Lung (tissue), 12 donors: ENCODE results near the gene KANK4. TPM values are rescaled to one million over a fixed set of nuclear protein-coding genes. Genes with fewer than 3 reads are reported as not detected.

Experiments used
- ATAC-seq: fragments of 200-7000 bp; cut with Tn5 transposase; one replicate; pipeline ENCODE4 v1.9.1; 2020; ENCODE audit warnings: moderate number of reproducible peaks; ENCODE audit not compliant: insufficient read depth, low FRiP score
- DNase-seq, 3 donors: peaks; one replicate each; pipeline ENCODE4 v3.0.0-alpha.2; 2013 to 2017
- H3K27ac ChIP-seq, 2 donors: one replicate each; pipeline ENCODE4 v1.5.1; 2013; ENCODE audit warnings: mild to moderate bottlenecking in 2 of 2, moderate library complexity in 2 of 2, control low read depth in 1 of 2, inconsistent platforms in 1 of 2, low read depth in 1 of 2, low read length in 1 of 2
- H3K27me3 ChIP-seq, 3 donors: one replicate each; pipeline ENCODE4 v1.5.1; 2013; ENCODE audit warnings: low read length in 2 of 3; ENCODE audit not compliant: control insufficient read depth in 3 of 3, insufficient read depth in 3 of 3
- H3K36me3 ChIP-seq, 4 donors: one replicate each; pipeline ENCODE4 v1.5.1; 2013; ENCODE audit warnings: low read length in 4 of 4, mild to moderate bottlenecking in 1 of 4, moderate library complexity in 1 of 4; ENCODE audit not compliant: control insufficient read depth in 4 of 4, insufficient read depth in 4 of 4
- H3K4me1 ChIP-seq, 5 donors: one replicate each; pipeline ENCODE4 v1.5.1; 2013; ENCODE audit warnings: low read length in 5 of 5, mild to moderate bottlenecking in 2 of 5, moderate library complexity in 1 of 5; ENCODE audit not compliant: control insufficient read depth in 5 of 5, insufficient read depth in 5 of 5
- H3K4me3 ChIP-seq: one replicate; pipeline ENCODE4 v1.5.1; 2013; ENCODE audit warnings: mild to moderate bottlenecking, control low read depth, moderate library complexity
- H3K9ac ChIP-seq, 2 donors: one replicate each; pipeline ENCODE4 v1.5.1; 2013; ENCODE audit warnings: low read length in 2 of 2, control low read depth in 1 of 2; ENCODE audit not compliant: insufficient read depth in 1 of 2
- H3K9me3 ChIP-seq, 4 donors: one replicate each; pipeline ENCODE4 v1.5.1; 2013; ENCODE audit warnings: low read length in 3 of 4, mild to moderate bottlenecking in 1 of 4, moderate library complexity in 1 of 4; ENCODE audit not compliant: control insufficient read depth in 4 of 4, insufficient read depth in 3 of 4
- CTCF ChIP-seq: IDR thresholded peaks from 2 replicates; pipeline ENCODE4 v1.5.1; 2012; ENCODE audit warnings: mild to moderate bottlenecking; ENCODE audit errors: control extremely low read depth, extremely low read depth
- WGBS, 2 donors: extraction: QIAGEN DNeasy Blood & Tissue Kit; methylation state at CpG; one replicate each; pipeline ENCODE4 v1.1.7; 2013; 5-methylcytosine and 5-hydroxymethylcytosine counted together
- polyA plus RNA-seq, 2 donors: library from polyadenylated mRNA; stranded (reverse); fragments of 200-250 nt; gene quantifications; one replicate each; pipeline ENCODE4 v1.2.1, GENCODE V29; 2013
- total RNA-seq, 2 donors: library from RNA; depleted of rRNA in 1 of 2; stranded (reverse); fragments of >200 nt in 1 of 2; gene quantifications; one replicate each; pipeline ENCODE4 v1.2.1, GENCODE V29; 2014 to 2021
- donor health status: control.
- donor health status: control.
- donor health status: Bipolar disorder and iron deficiency.
- donor health status: healthy.
- donor health status: DM: yes; HTN: yes; CAD: no.

KANK4 gene
- total and polyA plus RNA-seq, 4 donors, result 0.10 to 11.4 (median 0.99) TPM

GRCh38 chr1:62349470-62350233, 30.4 kb upstream of the KANK4 start:
- 92 to 94% methylated on average over 2 of the region's 2 CpGs for WGBS, 2 donors
- H3K9me3 ChIP-seq, result no peaks in the 10 kb centered on the region
- peaks cover 0 to 3% (median 0%) of the 10 kb centered on the region in 3 donors for H3K27me3 ChIP-seq
- no peaks in the 10 kb centered on the region for H3K36me3 ChIP-seq
- H3K4me3 ChIP-seq, result no peak overlapping the region
- H3K27ac ChIP-seq, result no peak overlapping the region
- DNase-seq, result no peak
- H3K4me1 ChIP-seq, result no peaks in the 10 kb centered on the region
- no peak for ATAC-seq
- no peak for TF ChIP-seq CTCF
- H3K9ac ChIP-seq, result no peak overlapping the region

GRCh38 chr1:62346886-62347285, 27.7 kb upstream of the KANK4 start:
- Histone ChIP-seq H3K4me3 (no peak overlapping the region), H3K4me1 (no peaks in the 10 kb centered on the region), H3K9ac (no peak overlapping the region), H3K27ac (no peak overlapping the region), H3K27me3 (peaks cover 0 to 3% (median 0%) of the 10 kb centered on the region in 3 donors), H3K9me3 (no peaks in the 10 kb centered on the region), H3K36me3 (no peaks in the 10 kb centered on the region)
- WGBS, 2 donors, result 93 to 98% methylated on average over 4 of the region's 4 CpGs
- DNase-seq, result no peak
- no peak for ATAC-seq
- TF ChIP-seq CTCF, result no peak

GRCh38 chr1:62343911-62344310, 24.7 kb upstream of the KANK4 start:
- no peaks in the 10 kb centered on the region for H3K9me3 ChIP-seq
- no peak overlapping the region for H3K27ac ChIP-seq
- H3K36me3 ChIP-seq, result no peaks in the 10 kb centered on the region
- ATAC-seq (no peak), DNase-seq (no peak)
- no peak for TF ChIP-seq CTCF
- peaks cover 0 to 3% (median 0%) of the 10 kb centered on the region in 3 donors for H3K27me3 ChIP-seq
- no peak overlapping the region for H3K4me3 ChIP-seq
- no peak overlapping the region for H3K9ac ChIP-seq
- no peaks in the 10 kb centered on the region for H3K4me1 ChIP-seq
- WGBS, 2 donors, result 94 to 96% methylated on average over 5 of the region's 5 CpGs
